Smooth muscle cell (in vitro differentiated cells): Measurements from ENCODE around the gene PLA1A. TPM values are rescaled to one million over a fixed set of nuclear protein-coding genes. Genes with fewer than 3 reads are reported as not detected.

Experiments
- DNase-seq: peaks from one replicate; lab custom pipeline; 2025; ENCODE audit not compliant: unreplicated experiment; lab: John Stamatoyannopoulos, UW
- H2AFZ ChIP-seq: fragments of 200-600 bp; sonication (generic); 2 replicates; pipeline ENCODE4 v1.6.0; 2016; ENCODE audit warnings: antibody characterized with exemption, low read depth, mild to moderate bottlenecking
- H3F3A ChIP-seq: fragments of 200-600 bp; sonication (generic); 2 replicates; pipeline ENCODE4 v1.6.0; 2017; ENCODE audit warnings: antibody characterized with exemption, low read depth
- H3K27ac ChIP-seq: fragments of 200-600 bp; sonication (generic); 2 replicates; pipeline ENCODE4 v1.5.1; 2016; ENCODE audit warnings: low read depth, mild to moderate bottlenecking
- H3K27me3 ChIP-seq: fragments of 200-600 bp; sonication (generic); 2 replicates; pipeline ENCODE4 v1.6.1; 2016; ENCODE audit warnings: low read depth, mild to moderate bottlenecking
- H3K36me3 ChIP-seq: fragments of 200-600 bp; sonication (generic); 2 replicates; pipeline ENCODE4 v1.5.1; 2016; ENCODE audit warnings: low read depth
- H3K4me1 ChIP-seq: fragments of 200-600 bp; sonication (generic); 2 replicates; pipeline ENCODE4 v1.5.1; 2016; ENCODE audit warnings: low read depth
- H3K4me2 ChIP-seq: fragments of 200-600 bp; sonication (generic); 2 replicates; pipeline ENCODE4 v1.6.0; 2016; ENCODE audit warnings: mild to moderate bottlenecking
- H3K4me3 ChIP-seq: fragments of 200-600 bp; sonication (generic); 2 replicates; pipeline ENCODE4 v1.5.1; 2016; ENCODE audit warnings: mild to moderate bottlenecking
- H3K79me2 ChIP-seq: fragments of 200-600 bp; sonication (generic); 2 replicates; pipeline ENCODE4 v1.6.0; 2016; ENCODE audit warnings: low read depth, mild to moderate bottlenecking
- H3K9ac ChIP-seq: fragments of 200-600 bp; sonication (generic); 2 replicates; pipeline ENCODE4 v1.6.0; 2016; ENCODE audit warnings: low read depth
- H3K9me3 ChIP-seq: fragments of 200-600 bp; sonication (generic); replicated peaks from 2 replicates; pipeline ENCODE4 v1.5.1; 2016; ENCODE audit warnings: low read depth
- H4K20me1 ChIP-seq: fragments of 200-600 bp; sonication (generic); 2 replicates; pipeline ENCODE4 v1.6.0; 2016; ENCODE audit warnings: low read depth
- WGBS: methylation state at CpG from one replicate; pipeline ENCODE4 v1.1.7; 2016; ENCODE audit warnings: low lambda C conversion rate; 5-methylcytosine and 5-hydroxymethylcytosine counted together
- polyA plus RNA-seq: library from polyadenylated mRNA; unstranded; fragments of >200 nt; fragmentation: Nextera tagmentation; extraction: Ambion mirVana; gene quantifications from 2 replicates; pipeline ENCODE4 v1.2.1, GENCODE V29; 2016
- total RNA-seq: library from RNA; depleted of rRNA; stranded (reverse); fragments of >200 nt; gene quantifications from 2 replicates; pipeline ENCODE4 v1.2.3, GENCODE V29; 2014
- TF ChIP-seq, protein P1 (sequence below): fragments of 200-600 bp; sonication (generic); IDR thresholded peaks from 2 replicates; pipeline ENCODE4 v1.5.1; 2017; ENCODE audit warnings: borderline replicate concordance, mild to moderate bottlenecking, antibody characterized with exemption; ENCODE audit not compliant: insufficient read depth, poor library complexity, severe bottlenecking

Gene PLA1A
- total and polyA plus RNA-seq, 2 experiments from 2014 or later: not detected

DNA sequence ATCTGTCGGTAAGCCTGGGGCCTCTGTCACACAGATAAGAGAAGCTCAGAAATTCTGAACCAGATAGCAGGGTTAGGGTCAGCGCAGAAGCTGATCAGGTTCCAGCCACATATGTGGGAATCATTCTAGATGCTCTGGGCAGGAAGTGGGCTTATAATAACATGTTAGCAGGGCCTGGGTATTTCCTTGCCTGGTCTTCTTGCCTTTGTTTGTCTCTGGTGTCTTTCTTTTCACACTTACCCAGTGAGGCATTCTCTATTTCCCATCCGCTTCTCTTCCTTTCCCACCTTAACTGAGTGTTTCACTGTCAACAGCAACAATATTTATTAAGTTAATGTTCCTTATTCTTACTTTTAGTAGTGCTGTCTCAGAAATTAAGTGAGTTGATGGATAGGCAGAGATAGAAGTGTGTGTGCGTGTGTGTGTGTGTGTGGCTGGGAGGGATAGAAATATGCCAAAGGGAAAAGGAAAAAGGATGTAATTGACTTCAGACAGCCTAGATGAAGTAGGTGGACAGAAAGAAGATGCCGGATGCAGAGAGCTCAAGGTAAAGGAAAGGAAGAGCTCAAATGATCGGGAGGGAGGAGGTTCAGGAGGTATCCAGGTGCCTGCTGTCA lies 2.0 kb downstream of the PLA1A start:
- Histone ChIP-seq H3K4me2 (no peak overlapping the region), H3K4me3 (no peak overlapping the region), H3K79me2 (no peaks in the 10 kb centered on the region), H3K36me3 (no peaks in the 10 kb centered on the region), H3K9ac (no peak overlapping the region), H3F3A (peaks cover 3% of the 10 kb centered on the region), H3K9me3 (no peaks in the 10 kb centered on the region), H3K4me1 (no peaks in the 10 kb centered on the region), H4K20me1 (no peaks in the 10 kb centered on the region), H3K27ac (no peak overlapping the region), H2AFZ (no peak overlapping the region), H3K27me3 (no peaks in the 10 kb centered on the region)
- DNase-seq: no peak
- 80% methylated on average over 6 of the region's 6 CpGs for WGBS
- TF ChIP-seq, protein P1, sequence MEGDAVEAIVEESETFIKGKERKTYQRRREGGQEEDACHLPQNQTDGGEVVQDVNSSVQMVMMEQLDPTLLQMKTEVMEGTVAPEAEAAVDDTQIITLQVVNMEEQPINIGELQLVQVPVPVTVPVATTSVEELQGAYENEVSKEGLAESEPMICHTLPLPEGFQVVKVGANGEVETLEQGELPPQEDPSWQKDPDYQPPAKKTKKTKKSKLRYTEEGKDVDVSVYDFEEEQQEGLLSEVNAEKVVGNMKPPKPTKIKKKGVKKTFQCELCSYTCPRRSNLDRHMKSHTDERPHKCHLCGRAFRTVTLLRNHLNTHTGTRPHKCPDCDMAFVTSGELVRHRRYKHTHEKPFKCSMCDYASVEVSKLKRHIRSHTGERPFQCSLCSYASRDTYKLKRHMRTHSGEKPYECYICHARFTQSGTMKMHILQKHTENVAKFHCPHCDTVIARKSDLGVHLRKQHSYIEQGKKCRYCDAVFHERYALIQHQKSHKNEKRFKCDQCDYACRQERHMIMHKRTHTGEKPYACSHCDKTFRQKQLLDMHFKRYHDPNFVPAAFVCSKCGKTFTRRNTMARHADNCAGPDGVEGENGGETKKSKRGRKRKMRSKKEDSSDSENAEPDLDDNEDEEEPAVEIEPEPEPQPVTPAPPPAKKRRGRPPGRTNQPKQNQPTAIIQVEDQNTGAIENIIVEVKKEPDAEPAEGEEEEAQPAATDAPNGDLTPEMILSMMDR: no peak

DNA sequence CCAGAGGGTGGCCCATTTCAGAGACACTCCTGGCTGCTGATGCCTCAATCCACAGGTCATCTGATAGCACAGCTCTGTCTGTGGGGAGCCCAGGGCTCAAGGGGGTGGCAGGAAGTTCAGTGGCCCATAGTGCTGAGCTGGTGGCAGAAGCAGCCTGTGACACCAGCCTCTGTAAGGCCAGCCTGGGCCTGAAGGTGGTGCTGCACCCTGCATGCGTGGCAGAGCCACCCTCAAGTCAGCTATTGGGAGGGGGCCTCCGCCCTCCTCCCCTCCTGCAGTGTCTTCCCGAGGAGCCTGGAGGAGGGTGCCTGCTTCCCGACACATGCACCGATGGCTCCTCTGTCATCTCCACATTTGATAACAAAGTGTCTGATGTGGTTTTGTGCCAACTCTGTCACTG lies 3.0 kb downstream of the PLA1A start:
- DNase-seq: no peak
- 36% methylated on average over 5 of the region's 5 CpGs for WGBS
- Histone ChIP-seq H3K27ac (no peak overlapping the region), H3K79me2 (no peaks in the 10 kb centered on the region), H3K27me3 (no peaks in the 10 kb centered on the region), H3K4me2 (no peak overlapping the region), H2AFZ (peak overlapping the region; percentile 28), H3K4me3 (no peak overlapping the region), H4K20me1 (no peaks in the 10 kb centered on the region), H3F3A (peaks cover 3% of the 10 kb centered on the region), H3K4me1 (peaks cover 3% of the 10 kb centered on the region), H3K36me3 (no peaks in the 10 kb centered on the region), H3K9ac (no peak overlapping the region), H3K9me3 (no peaks in the 10 kb centered on the region)
- TF ChIP-seq, protein P1: peak; percentile 32

DNA sequence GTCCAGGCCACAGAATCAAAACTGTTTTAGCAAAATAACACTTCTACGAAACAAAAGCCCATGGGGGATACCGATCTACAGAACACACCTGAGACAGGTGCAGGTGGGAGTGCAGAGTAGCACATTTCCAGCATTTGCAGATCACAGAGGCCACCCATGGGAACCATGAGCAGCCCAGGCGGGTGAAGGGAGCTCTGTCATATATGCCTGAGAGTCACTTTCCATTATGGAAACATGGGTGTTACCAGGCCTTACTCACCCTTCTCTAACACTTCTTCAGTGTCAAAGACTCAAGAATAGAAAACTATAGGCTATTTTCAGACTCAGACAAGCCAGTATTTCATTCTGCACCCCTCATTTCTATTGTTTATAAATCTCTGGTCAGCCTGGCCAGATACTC lies 3.5 kb downstream of the PLA1A start:
- Histone ChIP-seq H3K4me1 (peaks cover 3% of the 10 kb centered on the region), H3K9ac (no peak overlapping the region), H3K9me3 (no peaks in the 10 kb centered on the region), H3K27ac (no peak overlapping the region), H3K4me3 (no peak overlapping the region), H3K79me2 (no peaks in the 10 kb centered on the region), H3K4me2 (no peak overlapping the region), H4K20me1 (no peaks in the 10 kb centered on the region), H3K27me3 (no peaks in the 10 kb centered on the region), H3F3A (peaks cover 3% of the 10 kb centered on the region), H2AFZ (no peak overlapping the region), H3K36me3 (no peaks in the 10 kb centered on the region)
- 86% methylated on average over 3 of the region's 3 CpGs for WGBS
- TF ChIP-seq, protein P1: no peak
- DNase-seq: no peak

DNA sequence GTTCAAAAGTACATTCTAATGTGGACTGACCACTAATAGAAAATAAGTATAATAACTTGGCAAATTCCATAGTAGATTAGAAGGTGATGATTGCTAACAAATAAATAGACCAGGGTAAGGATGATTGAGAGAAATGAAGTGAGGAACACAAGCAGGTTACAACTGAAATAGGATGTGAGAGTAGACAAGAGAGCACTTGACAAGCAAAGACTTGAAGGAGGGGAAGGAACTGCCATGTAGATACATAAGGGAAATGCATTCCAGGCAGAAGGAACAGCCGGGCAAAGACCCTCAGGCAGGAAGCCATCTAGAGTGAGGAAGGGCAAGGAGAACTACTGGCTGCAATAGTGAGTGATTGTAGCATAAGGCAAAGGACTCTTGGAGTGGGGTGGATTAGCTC lies 5.0 kb downstream of the PLA1A start:
- Histone ChIP-seq H3K9ac (no peak overlapping the region), H3K27ac (no peak overlapping the region), H3K27me3 (no peaks in the 10 kb centered on the region), H3K36me3 (no peaks in the 10 kb centered on the region), H3K4me2 (no peak overlapping the region), H3K4me1 (peaks cover 3% of the 10 kb centered on the region), H2AFZ (no peak overlapping the region), H4K20me1 (no peaks in the 10 kb centered on the region), H3K9me3 (no peaks in the 10 kb centered on the region), H3K79me2 (no peaks in the 10 kb centered on the region), H3F3A (peaks cover 3% of the 10 kb centered on the region), H3K4me3 (no peak overlapping the region)
- TF ChIP-seq, protein P1: no peak
- 59% methylated on average over 1 of the region's 1 CpG for WGBS
- DNase-seq: no peak
